ENCODE measurements around the gene GFAP. TPM values are rescaled to one million over a fixed set of nuclear protein-coding genes. Genes with fewer than 3 reads are reported as not detected.

The GFAP gene
- polyA plus RNA-seq, 1 of the 3 experiments (the other 2 are of a cell fraction): 0.48 TPM

DNA sequence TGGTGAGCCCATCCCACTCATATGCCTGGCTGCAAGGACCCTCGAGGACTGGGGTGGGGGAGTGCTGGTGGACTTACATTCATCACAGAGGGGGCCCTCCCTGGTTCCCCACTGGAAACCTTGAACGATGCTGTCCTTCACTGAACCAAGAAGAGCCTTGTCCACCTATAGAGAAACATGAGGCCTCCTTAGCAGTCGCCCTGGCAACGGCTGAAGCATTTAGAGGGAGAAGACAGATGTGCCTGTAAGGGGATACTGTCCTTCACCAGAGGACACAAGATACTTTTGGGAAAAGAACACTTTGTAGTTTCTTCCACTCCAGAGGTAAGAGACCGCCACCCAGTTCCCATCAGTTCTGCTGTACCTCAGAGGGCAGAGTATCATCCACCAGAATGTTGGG is 61.1 kb downstream of the GFAP start:
- peaks cover 0 to 3% of the 10 kb centered on the region in 2 experiments; a peak in 1 of 4 replicates for H3K4me1 ChIP-seq (ENCODE audit: control insufficient read depth in 1 of 2, insufficient read depth in 2 of 2, low read depth in 1 of 2, low read length in 1 of 2)
- ChIA-PET CTCF (interaction anchor here (2.5 to 17.4 kb wide), 2 partner anchors 11 to 77 kb away, joined by 12 to 202 read pairs; no protein-coding TSS in a partner anchor), POLR2A (no interaction called here)

More for the DNA sequence above, 61.1 kb downstream of the GFAP start:
- Histone ChIP-seq H4K20me1 (ENCODE audit: insufficient read depth) (no peaks in the 10 kb centered on the region), H3K9me3 (no peaks in the 10 kb centered on the region), H3K36me3 (replicated peaks in 1 of 2; ENCODE audit: control insufficient read depth in 1 of 2, insufficient read depth in 2 of 2, low read length in 1 of 2) (peaks cover 63 to 65% of the 10 kb centered on the region in 2 experiments), H3K27ac (ENCODE audit: low read depth in 2 of 2, low read length in 1 of 2) (no peak overlapping the region), H3F3A (replicated peaks; ENCODE audit: insufficient read depth) (peaks cover 4% of the 10 kb centered on the region), H3K9ac (no peak overlapping the region), H3K4me2 (no peak overlapping the region), H3K9me2 (no peaks in the 10 kb centered on the region), H3K27me3 (ENCODE audit: insufficient read depth) (no peaks in the 10 kb centered on the region), H2AFZ (ENCODE audit: low read depth) (no peak overlapping the region), H3K4me3 (ENCODE audit: low read depth in 2 of 2, low read length in 1 of 2) (no peak overlapping the region), H3K79me2 (ENCODE audit: insufficient read depth) (no peaks in the 10 kb centered on the region)
- no peak for DNase-seq
- TF ChIP-seq NFIC (IDR thresholded peaks at IDR 0.05; ENCODE audit: borderline replicate concordance) (no peak), EP300 (IDR thresholded peaks at IDR 0.05; ENCODE audit: borderline replicate concordance in 1 of 2, low read depth in 1 of 2, low read length in 1 of 2) (no peak), GABPA (IDR thresholded peaks at IDR 0.05; ENCODE audit: low read depth) (no peak), CHD2 (IDR thresholded peaks at IDR 0.05; ENCODE audit: low read length, partially characterized antibody) (no peak), RAD21 (IDR thresholded peaks at IDR 0.05; ENCODE audit: low read length) (no peak), SIN3A (IDR thresholded peaks at IDR 0.05; ENCODE audit: borderline replicate concordance, low read depth, low read length) (no peak), NRF1 (IDR thresholded peaks at IDR 0.05; ENCODE audit: low read depth, low read length) (no peak), RFX5 (IDR thresholded peaks at IDR 0.05; ENCODE audit: low read length) (no peak)
- TF ChIP-seq, protein P1, sequence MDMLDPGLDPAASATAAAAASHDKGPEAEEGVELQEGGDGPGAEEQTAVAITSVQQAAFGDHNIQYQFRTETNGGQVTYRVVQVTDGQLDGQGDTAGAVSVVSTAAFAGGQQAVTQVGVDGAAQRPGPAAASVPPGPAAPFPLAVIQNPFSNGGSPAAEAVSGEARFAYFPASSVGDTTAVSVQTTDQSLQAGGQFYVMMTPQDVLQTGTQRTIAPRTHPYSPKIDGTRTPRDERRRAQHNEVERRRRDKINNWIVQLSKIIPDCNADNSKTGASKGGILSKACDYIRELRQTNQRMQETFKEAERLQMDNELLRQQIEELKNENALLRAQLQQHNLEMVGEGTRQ (IDR thresholded peaks at IDR 0.05; ENCODE audit: borderline replicate concordance, low read depth, low read length): no peak
- TF ChIP-seq, protein P2, sequence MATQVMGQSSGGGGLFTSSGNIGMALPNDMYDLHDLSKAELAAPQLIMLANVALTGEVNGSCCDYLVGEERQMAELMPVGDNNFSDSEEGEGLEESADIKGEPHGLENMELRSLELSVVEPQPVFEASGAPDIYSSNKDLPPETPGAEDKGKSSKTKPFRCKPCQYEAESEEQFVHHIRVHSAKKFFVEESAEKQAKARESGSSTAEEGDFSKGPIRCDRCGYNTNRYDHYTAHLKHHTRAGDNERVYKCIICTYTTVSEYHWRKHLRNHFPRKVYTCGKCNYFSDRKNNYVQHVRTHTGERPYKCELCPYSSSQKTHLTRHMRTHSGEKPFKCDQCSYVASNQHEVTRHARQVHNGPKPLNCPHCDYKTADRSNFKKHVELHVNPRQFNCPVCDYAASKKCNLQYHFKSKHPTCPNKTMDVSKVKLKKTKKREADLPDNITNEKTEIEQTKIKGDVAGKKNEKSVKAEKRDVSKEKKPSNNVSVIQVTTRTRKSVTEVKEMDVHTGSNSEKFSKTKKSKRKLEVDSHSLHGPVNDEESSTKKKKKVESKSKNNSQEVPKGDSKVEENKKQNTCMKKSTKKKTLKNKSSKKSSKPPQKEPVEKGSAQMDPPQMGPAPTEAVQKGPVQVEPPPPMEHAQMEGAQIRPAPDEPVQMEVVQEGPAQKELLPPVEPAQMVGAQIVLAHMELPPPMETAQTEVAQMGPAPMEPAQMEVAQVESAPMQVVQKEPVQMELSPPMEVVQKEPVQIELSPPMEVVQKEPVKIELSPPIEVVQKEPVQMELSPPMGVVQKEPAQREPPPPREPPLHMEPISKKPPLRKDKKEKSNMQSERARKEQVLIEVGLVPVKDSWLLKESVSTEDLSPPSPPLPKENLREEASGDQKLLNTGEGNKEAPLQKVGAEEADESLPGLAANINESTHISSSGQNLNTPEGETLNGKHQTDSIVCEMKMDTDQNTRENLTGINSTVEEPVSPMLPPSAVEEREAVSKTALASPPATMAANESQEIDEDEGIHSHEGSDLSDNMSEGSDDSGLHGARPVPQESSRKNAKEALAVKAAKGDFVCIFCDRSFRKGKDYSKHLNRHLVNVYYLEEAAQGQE (IDR thresholded peaks at IDR 0.05; ENCODE audit: low read depth, low read length): no peak
- WGBS (ENCODE audit: low lambda C conversion rate): 91% methylated on average over 5 of the region's 5 CpGs

Small RNA genes within 50 kb of the gene (small RNA-seq; reads per million reads assigned to genes)
- 0 reads per million in 7 experiments for gene CCDC103
- 0 to 18.7 (median 3.4) reads per million in 7 experiments for gene MIR6783
- gene RN7SL405P: 0 reads per million in 7 experiments

Other genes starting within 250 kb of the GFAP start
- gene CCDC43, start 225.7 kb downstream of the GFAP start, polyA plus RNA-seq (2012; rRNA removed): 6.4 and 8.9 TPM in 2 replicates
- 8.3 and 9.6 TPM in 2 replicates for gene DBF4B, start 206.8 kb downstream of the GFAP start, polyA plus RNA-seq (2012; rRNA removed)
- 1.8 and 2.5 TPM in 2 replicates for gene ADAM11, start 156.5 kb downstream of the GFAP start, polyA plus RNA-seq (2012; rRNA removed)
- 15.2 and 15.6 TPM in 2 replicates for gene GJC1, start 85.2 kb downstream of the GFAP start, polyA plus RNA-seq (2012; rRNA removed)
- gene HIGD1B, start 67.6 kb downstream of the GFAP start, polyA plus RNA-seq (2012; rRNA removed): not detected in 2 replicates
- gene EFTUD2, start 16.1 kb downstream of the GFAP start, polyA plus RNA-seq (2012; rRNA removed): 79.9 and 82.9 TPM in 2 replicates
- gene KIF18B, start 32.3 kb upstream of the GFAP start, polyA plus RNA-seq (2012; rRNA removed): 12.6 and 14.7 TPM in 2 replicates
- 5.4 and 11.9 TPM in 2 replicates for gene C1QL1, start 52.8 kb upstream of the GFAP start, polyA plus RNA-seq (2012; rRNA removed)
- 47.6 and 48.8 TPM in 2 replicates for gene DCAKD, start 136.1 kb upstream of the GFAP start, polyA plus RNA-seq (2012; rRNA removed)
- 30.1 and 31.6 TPM in 2 replicates for gene NMT1, start 145.8 kb upstream of the GFAP start, polyA plus RNA-seq (2012; rRNA removed)
- gene PLCD3, start 217.0 kb upstream of the GFAP start, polyA plus RNA-seq (2012; rRNA removed): 51.7 and 59.7 TPM in 2 replicates
- 15.8 and 18.1 TPM in 2 replicates for gene ACBD4, start 220.2 kb upstream of the GFAP start, polyA plus RNA-seq (2012; rRNA removed)
- gene HEXIM1, start 233.0 kb upstream of the GFAP start, polyA plus RNA-seq (2012; rRNA removed): 16.1 and 20.7 TPM in 2 replicates
- 8.4 and 9.3 TPM in 2 replicates for gene HEXIM2, start 246.4 kb upstream of the GFAP start, polyA plus RNA-seq (2012; rRNA removed)

Measured in SK-N-SH (cell line).